Esophagus squamous epithelium (tissue), 5 donors: ENCODE measurements around the gene DOP1A. TPM values are rescaled to one million over a fixed set of nuclear protein-coding genes. Genes with fewer than 3 reads are reported as not detected.

ENCODE experiments used
- DNase-seq: peaks from one replicate; lab custom pipeline; 2025; lab: John Stamatoyannopoulos, UW
- H3K27ac ChIP-seq, 4 donors: fragments of 200-600 bp; sonication (generic); one replicate each; pipeline ENCODE4 v1.5.1; 2016 to 2019; ENCODE audit warnings: mild to moderate bottlenecking in 1 of 4
- H3K27me3 ChIP-seq, 4 donors: fragments of 200-600 bp; sonication (generic); 1 replicate in 3 of 4; 2 replicates in 1 of 4; pipeline versions ENCODE4 v1.5.1 to v1.6.0; 2017 to 2021; ENCODE audit warnings: antibody characterized with exemption in 1 of 4
- H3K36me3 ChIP-seq, 3 donors: fragments of 200-600 bp; sonication (generic); one replicate each; pipeline ENCODE4 v1.5.1; 2016 to 2019
- H3K4me1 ChIP-seq, 3 donors: fragments of 200-600 bp; sonication (generic); one replicate each; pipeline ENCODE4 v1.5.1; 2017 to 2019
- H3K4me3 ChIP-seq, 4 donors: fragments of 200-600 bp; sonication (generic); 1 replicate in 3 of 4; 2 replicates in 1 of 4; pipeline ENCODE4 v1.5.1; 2016 to 2019; ENCODE audit warnings: mild to moderate bottlenecking in 2 of 4, moderate library complexity in 1 of 4
- H3K9me3 ChIP-seq, 3 donors: fragments of 200-600 bp; sonication (generic); one replicate each; pipeline ENCODE4 v1.5.1; 2016 to 2019
- CTCF ChIP-seq, 6 experiments: fragments of 450-650 bp in 4 of 6; fragments of 200-600 bp in 2 of 6; sonication (generic) in 2 of 6; IDR thresholded peaks; one replicate each; pipeline ENCODE4 v1.5.1; 2016 to 2019; ENCODE audit warnings: antibody characterized with exemption in 6 of 6, mild to moderate bottlenecking in 4 of 6, moderate library complexity in 4 of 6
- POLR2A ChIP-seq, 4 donors: fragments of 450-650 bp; IDR thresholded peaks; one replicate each; pipeline ENCODE4 v1.6.1; 2017; ENCODE audit warnings: antibody characterized with exemption in 4 of 4, mild to moderate bottlenecking in 4 of 4, moderate library complexity in 3 of 4
- WGBS, 2 donors: methylation state at CpG; one replicate each; pipeline ENCODE4 v1.1.5; 2018; 5-methylcytosine and 5-hydroxymethylcytosine counted together
- intact Hi-C: fragments of 100-400 bp; cut with DNase I; formaldehyde crosslinking; loops from one replicate; pipeline ENCODE4 v1.15.0; 2022
- total RNA-seq, 4 donors: library from RNA; depleted of rRNA; stranded (reverse); fragments of >200 nt; gene quantifications; one replicate each; pipeline ENCODE4 v1.1.0, GENCODE V29; 2016
- donor health status: DM: yes; HTN: yes; CAD: no.

Gene DOP1A
- total RNA-seq, 4 donors from 2014 or later: 19.0 to 40.2 (median 22.4) TPM

- Histone ChIP-seq H3K9me3 (no peaks in the 10 kb centered on the region), H3K36me3 (peaks cover 0 to 35% (median 0%) of the 10 kb centered on the region in 3 donors), H3K4me3 (no peak overlapping the region), H3K27ac (no peak overlapping the region), H3K27me3 (no peaks in the 10 kb centered on the region), H3K4me1 (peaks cover 0 to 12% (median 0%) of the 10 kb centered on the region in 3 donors)
- TF ChIP-seq POLR2A (IDR thresholded peaks at IDR 0.05) (no peak), CTCF (IDR thresholded peaks at IDR 0.05) (no peak)
- DNase-seq: no peak
- intact Hi-C loops: no loop called here
- WGBS, 2 donors: 38 to 56% methylated on average over 2 of the region's 2 CpGs
These were observed 29.7 kb downstream of the DOP1A start for GRCh38 chr6:83097204-83097603.

GRCh38 chr6:83097675-83098074 lies 30.2 kb downstream of the DOP1A start:
- no peaks in the 10 kb centered on the region for H3K9me3 ChIP-seq
- DNase-seq: no peak
- no peaks in the 10 kb centered on the region for H3K27me3 ChIP-seq
- TF ChIP-seq CTCF (IDR thresholded peaks at IDR 0.05): no peak
- TF ChIP-seq POLR2A (IDR thresholded peaks at IDR 0.05): no peak
- intact Hi-C loops: no loop called here
- 53 to 65% methylated on average over 1 of the region's 1 CpG for WGBS, 2 donors
- no peak overlapping the region for H3K4me3 ChIP-seq
- peaks cover 0 to 40% (median 0%) of the 10 kb centered on the region in 3 donors for H3K36me3 ChIP-seq
- H3K4me1 ChIP-seq: peaks cover 0 to 10% (median 0%) of the 10 kb centered on the region in 3 donors
- no peak overlapping the region for H3K27ac ChIP-seq

GRCh38 chr6:83098589-83098988 lies 31.1 kb downstream of the DOP1A start:
- Histone ChIP-seq H3K9me3 (no peaks in the 10 kb centered on the region), H3K4me3 (no peak overlapping the region), H3K27me3 (no peaks in the 10 kb centered on the region), H3K36me3 (peaks cover 0 to 49% (median 0%) of the 10 kb centered on the region in 3 donors), H3K27ac (no peak overlapping the region), H3K4me1 (peaks cover 0 to 9% (median 0%) of the 10 kb centered on the region in 3 donors)
- WGBS, 2 donors: 89 to 93% methylated on average over 3 of the region's 3 CpGs
- TF ChIP-seq POLR2A (IDR thresholded peaks at IDR 0.05) (no peak), CTCF (IDR thresholded peaks at IDR 0.05) (no peak)
- no peak for DNase-seq
- intact Hi-C loops: no loop called here

- Histone ChIP-seq H3K9me3 (no peaks in the 10 kb centered on the region), H3K4me3 (no peak overlapping the region), H3K36me3 (peaks cover 0 to 52% (median 0%) of the 10 kb centered on the region in 3 donors), H3K27me3 (no peaks in the 10 kb centered on the region), H3K27ac (no peak overlapping the region), H3K4me1 (no peaks in the 10 kb centered on the region)
- no peak for TF ChIP-seq POLR2A (IDR thresholded peaks at IDR 0.05)
- TF ChIP-seq CTCF (IDR thresholded peaks at IDR 0.05): no peak
- no peak for DNase-seq
- intact Hi-C loops: no loop called here
- 85 to 93% methylated on average over 1 of the region's 1 CpG for WGBS, 2 donors
These were observed 40.9 kb downstream of the DOP1A start for GRCh38 chr6:83108378-83108777.

GRCh38 chr6:83113258-83113657 lies 45.8 kb downstream of the DOP1A start:
- H3K4me1 ChIP-seq: no peaks in the 10 kb centered on the region
- TF ChIP-seq POLR2A (IDR thresholded peaks at IDR 0.05) (no peak), CTCF (IDR thresholded peaks at IDR 0.05) (no peak)
- WGBS, 2 donors: 73 to 75% methylated on average over 4 of the region's 4 CpGs
- no peak overlapping the region for H3K27ac ChIP-seq
- intact Hi-C loops: no loop called here
- peaks cover 0 to 66% (median 0%) of the 10 kb centered on the region in 3 donors for H3K36me3 ChIP-seq
- no peaks in the 10 kb centered on the region for H3K27me3 ChIP-seq
- no peaks in the 10 kb centered on the region for H3K9me3 ChIP-seq
- no peak for DNase-seq
- no peak overlapping the region for H3K4me3 ChIP-seq
